Endothelial cell (in vitro differentiated cells): ENCODE measurements around the gene CNPY3. TPM values are rescaled to one million over a fixed set of nuclear protein-coding genes. Genes with fewer than 3 reads are reported as not detected.

Source experiments
- DNase-seq: peaks from one replicate; pipeline ENCODE4 v3.0.0; 2021; ENCODE audit warnings: low spot score
- H3K27ac Mint-ChIP-seq: one replicate; pipeline ENCODE4 v1.8.0; 2021; ENCODE audit warnings: mixed read lengths, inconsistent platforms; ENCODE audit not compliant: unreplicated experiment
- H3K27me3 Mint-ChIP-seq: one replicate; pipeline ENCODE4 v1.8.0; 2021; ENCODE audit warnings: mild to moderate bottlenecking, moderate library complexity, mixed read lengths, inconsistent platforms; ENCODE audit not compliant: unreplicated experiment
- H3K36me3 Mint-ChIP-seq: one replicate; pipeline ENCODE4 v1.8.0; 2021; ENCODE audit warnings: mild to moderate bottlenecking, low read depth, mixed read lengths, inconsistent platforms; ENCODE audit not compliant: unreplicated experiment
- H3K4me1 Mint-ChIP-seq: one replicate; pipeline ENCODE4 v1.8.0; 2021; ENCODE audit warnings: mild to moderate bottlenecking, mixed read lengths, inconsistent platforms; ENCODE audit not compliant: unreplicated experiment
- H3K4me3 Mint-ChIP-seq: one replicate; pipeline ENCODE4 v1.8.0; 2021; ENCODE audit warnings: mild to moderate bottlenecking, mixed read lengths, inconsistent platforms; ENCODE audit not compliant: unreplicated experiment
- H3K9me3 Mint-ChIP-seq: one replicate; pipeline ENCODE4 v1.8.0; 2021; ENCODE audit warnings: mixed read lengths, inconsistent platforms; ENCODE audit not compliant: unreplicated experiment
- total RNA-seq: library from RNA; stranded (reverse); fragmentation: NEBNext Ultra II Directional; extraction: Animal tissue kit (Norgen Biotek cat#: 25700); gene quantifications from one replicate; pipeline ENCODE4 v1.2.1, GENCODE V29; 2021; ENCODE audit not compliant: unreplicated experiment
- TF ChIP-seq, protein P1 (sequence below): fragments of 200-600 bp; sonication (generic); IDR thresholded peaks from one replicate; pipeline ENCODE4 v1.5.0; 2021; ENCODE audit warnings: antibody characterized with exemption; ENCODE audit not compliant: unreplicated experiment

Gene CNPY3
- total RNA-seq, 1 donor from 2014 or later, result 106 TPM

DNA sequence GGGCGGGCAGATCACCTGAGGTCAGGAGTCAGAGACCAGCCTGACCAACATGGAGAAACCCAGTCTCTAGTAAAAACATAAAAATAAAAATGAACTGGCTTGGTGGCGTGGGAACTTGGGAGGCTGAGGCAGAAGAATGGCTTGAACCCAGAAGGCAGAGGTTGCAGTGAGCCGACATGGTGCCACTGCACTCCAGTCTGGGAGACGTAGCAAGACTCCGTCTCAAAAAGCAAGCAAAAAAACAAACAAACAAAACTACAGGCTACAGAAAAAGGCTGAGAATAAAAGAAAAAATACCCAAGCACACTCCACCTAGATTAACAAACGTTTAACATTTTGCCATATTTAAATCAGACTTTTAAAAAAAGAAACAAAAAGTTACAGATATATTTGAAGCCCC, 7.5 kb upstream of the CNPY3 start:
- TF ChIP-seq, protein P1, sequence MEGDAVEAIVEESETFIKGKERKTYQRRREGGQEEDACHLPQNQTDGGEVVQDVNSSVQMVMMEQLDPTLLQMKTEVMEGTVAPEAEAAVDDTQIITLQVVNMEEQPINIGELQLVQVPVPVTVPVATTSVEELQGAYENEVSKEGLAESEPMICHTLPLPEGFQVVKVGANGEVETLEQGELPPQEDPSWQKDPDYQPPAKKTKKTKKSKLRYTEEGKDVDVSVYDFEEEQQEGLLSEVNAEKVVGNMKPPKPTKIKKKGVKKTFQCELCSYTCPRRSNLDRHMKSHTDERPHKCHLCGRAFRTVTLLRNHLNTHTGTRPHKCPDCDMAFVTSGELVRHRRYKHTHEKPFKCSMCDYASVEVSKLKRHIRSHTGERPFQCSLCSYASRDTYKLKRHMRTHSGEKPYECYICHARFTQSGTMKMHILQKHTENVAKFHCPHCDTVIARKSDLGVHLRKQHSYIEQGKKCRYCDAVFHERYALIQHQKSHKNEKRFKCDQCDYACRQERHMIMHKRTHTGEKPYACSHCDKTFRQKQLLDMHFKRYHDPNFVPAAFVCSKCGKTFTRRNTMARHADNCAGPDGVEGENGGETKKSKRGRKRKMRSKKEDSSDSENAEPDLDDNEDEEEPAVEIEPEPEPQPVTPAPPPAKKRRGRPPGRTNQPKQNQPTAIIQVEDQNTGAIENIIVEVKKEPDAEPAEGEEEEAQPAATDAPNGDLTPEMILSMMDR, result no peak
- Mint-ChIP-seq H3K27me3 (peaks cover 3% of the 10 kb centered on the region), H3K9me3 (no peaks in the 10 kb centered on the region), H3K27ac (peak overlapping the region; percentile 64), H3K4me3 (no peak overlapping the region), H3K4me1 (peaks cover 9% of the 10 kb centered on the region), H3K36me3 (no peaks in the 10 kb centered on the region)
- no peak for DNase-seq

- TF ChIP-seq, protein P1, result no peak
- H3K4me3 Mint-ChIP-seq, result no peak overlapping the region
- no peaks in the 10 kb centered on the region for H3K36me3 Mint-ChIP-seq
- no peaks in the 10 kb centered on the region for H3K9me3 Mint-ChIP-seq
- H3K27ac Mint-ChIP-seq, result no peak overlapping the region
- peaks cover 13% of the 10 kb centered on the region for H3K4me1 Mint-ChIP-seq
- no peak for DNase-seq
- H3K27me3 Mint-ChIP-seq, result peaks cover 6% of the 10 kb centered on the region
Measured at GRCh38 chr6:42923666-42924065, 5.6 kb upstream of the CNPY3 start.

GRCh38 chr6:42925248-42925857, 3.9 kb upstream of the CNPY3 start:
- H3K27me3 Mint-ChIP-seq, result peaks cover 8% of the 10 kb centered on the region
- no peaks in the 10 kb centered on the region for H3K9me3 Mint-ChIP-seq
- H3K36me3 Mint-ChIP-seq, result peaks cover 2% of the 10 kb centered on the region
- no peak overlapping the region for H3K27ac Mint-ChIP-seq
- H3K4me1 Mint-ChIP-seq, result peaks cover 18% of the 10 kb centered on the region
- no peak overlapping the region for H3K4me3 Mint-ChIP-seq
- DNase-seq, result no peak
- TF ChIP-seq, protein P1, result no peak

GRCh38 chr6:42929821-42930360, 611 bp downstream of the CNPY3 start:
- Mint-ChIP-seq H3K27me3 (peaks cover 6% of the 10 kb centered on the region), H3K9me3 (no peaks in the 10 kb centered on the region), H3K27ac (peak overlapping the region; percentile 98), H3K4me1 (peaks cover 37% of the 10 kb centered on the region), H3K36me3 (peaks cover 11% of the 10 kb centered on the region), H3K4me3 (peak overlapping the region; percentile 99)
- TF ChIP-seq, protein P1, result no peak
- DNase-seq, result no peak

DNA sequence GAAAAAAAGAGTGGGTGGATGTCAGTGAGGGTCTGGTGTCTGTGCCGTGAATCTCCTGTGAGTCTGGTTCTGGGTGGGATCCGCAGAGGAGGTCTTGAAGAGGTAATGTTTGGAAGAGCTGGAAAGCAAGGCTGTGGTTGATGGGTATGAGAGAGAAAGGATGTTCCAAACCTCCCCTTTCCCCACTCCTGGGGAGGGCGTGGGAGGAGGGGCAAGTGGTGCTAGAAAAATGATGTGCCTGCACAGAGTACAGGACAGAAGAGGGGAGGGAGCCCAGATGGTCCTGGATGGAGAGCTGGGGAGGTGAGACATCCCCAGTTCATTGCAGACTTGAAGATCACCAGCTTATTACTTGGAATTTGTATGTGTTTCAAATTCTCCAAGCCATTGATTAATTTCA, 3.1 kb downstream of the CNPY3 start:
- TF ChIP-seq, protein P1, result no peak
- no peak for DNase-seq
- Mint-ChIP-seq H3K4me1 (peaks cover 51% of the 10 kb centered on the region), H3K36me3 (peaks cover 28% of the 10 kb centered on the region), H3K27me3 (peaks cover 6% of the 10 kb centered on the region), H3K9me3 (no peaks in the 10 kb centered on the region), H3K4me3 (peak overlapping the region; percentile 1), H3K27ac (peak overlapping the region; percentile 38)
